ENCODE results near the gene SMARCC1.
A peak's percentile ranks its signal among the peaks of the same experiment; 100 is the strongest.

Gene SMARCC1

DNA sequence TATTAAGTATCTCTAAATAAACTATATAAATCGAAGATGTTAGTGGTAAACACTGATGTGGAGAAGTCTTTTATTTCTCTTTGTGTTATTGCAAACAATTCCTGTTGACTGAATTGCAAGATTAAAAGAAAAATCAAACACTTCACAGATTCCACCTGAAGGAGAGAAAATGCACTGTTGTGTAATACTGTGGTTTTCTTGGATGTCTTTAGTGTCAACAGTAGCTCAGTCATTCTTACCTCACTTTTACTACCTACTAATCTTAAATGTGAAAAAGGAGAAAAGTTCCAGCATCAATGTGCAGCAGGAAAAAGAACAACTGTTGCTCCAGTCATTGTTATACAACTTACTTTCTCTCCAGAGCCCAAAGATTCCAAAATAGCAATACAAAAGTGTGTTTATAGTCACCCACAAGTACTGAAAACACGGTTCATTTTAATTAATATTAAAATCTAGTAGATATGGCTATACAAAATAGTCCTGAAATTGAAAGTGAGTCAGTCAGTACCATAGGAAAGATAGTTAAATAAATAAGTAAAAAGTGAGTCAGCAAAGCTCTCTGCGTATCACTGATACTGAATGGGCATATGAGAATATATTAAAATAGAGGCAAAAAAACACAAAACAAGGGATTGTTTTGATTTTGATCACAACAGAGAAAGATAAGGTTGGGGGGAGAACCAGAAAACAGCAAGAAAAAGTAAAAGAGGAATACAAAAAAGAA is 112.5 kb downstream of the SMARCC1 start:
- no peak overlapping the region for H3K4me3 ChIP-seq (ENCODE audit: low read depth, low read length)
- DNase-seq (ENCODE audit: low read depth) = peak; percentile 51
- TF ChIP-seq, protein P1, sequence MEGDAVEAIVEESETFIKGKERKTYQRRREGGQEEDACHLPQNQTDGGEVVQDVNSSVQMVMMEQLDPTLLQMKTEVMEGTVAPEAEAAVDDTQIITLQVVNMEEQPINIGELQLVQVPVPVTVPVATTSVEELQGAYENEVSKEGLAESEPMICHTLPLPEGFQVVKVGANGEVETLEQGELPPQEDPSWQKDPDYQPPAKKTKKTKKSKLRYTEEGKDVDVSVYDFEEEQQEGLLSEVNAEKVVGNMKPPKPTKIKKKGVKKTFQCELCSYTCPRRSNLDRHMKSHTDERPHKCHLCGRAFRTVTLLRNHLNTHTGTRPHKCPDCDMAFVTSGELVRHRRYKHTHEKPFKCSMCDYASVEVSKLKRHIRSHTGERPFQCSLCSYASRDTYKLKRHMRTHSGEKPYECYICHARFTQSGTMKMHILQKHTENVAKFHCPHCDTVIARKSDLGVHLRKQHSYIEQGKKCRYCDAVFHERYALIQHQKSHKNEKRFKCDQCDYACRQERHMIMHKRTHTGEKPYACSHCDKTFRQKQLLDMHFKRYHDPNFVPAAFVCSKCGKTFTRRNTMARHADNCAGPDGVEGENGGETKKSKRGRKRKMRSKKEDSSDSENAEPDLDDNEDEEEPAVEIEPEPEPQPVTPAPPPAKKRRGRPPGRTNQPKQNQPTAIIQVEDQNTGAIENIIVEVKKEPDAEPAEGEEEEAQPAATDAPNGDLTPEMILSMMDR (conservative IDR thresholded peaks at IDR 0.05; ENCODE audit: low read depth, low read length) = no peak

- DNase-seq (ENCODE audit: low read depth) = no peak
- H3K4me3 ChIP-seq (ENCODE audit: low read depth, low read length) = no peak overlapping the region
- TF ChIP-seq, protein P1 (conservative IDR thresholded peaks at IDR 0.05; ENCODE audit: low read depth, low read length) = no peak
Measured at GRCh38 chr3:47666118-47666517, 115.6 kb downstream of the SMARCC1 start.

GRCh38 chr3:47664519-47664918 is 117.2 kb downstream of the SMARCC1 start:
- TF ChIP-seq, protein P1 (conservative IDR thresholded peaks at IDR 0.05; ENCODE audit: low read depth, low read length) = peak; percentile 33
- peak; percentile 16 for DNase-seq (ENCODE audit: low read depth)
- H3K4me3 ChIP-seq (ENCODE audit: low read depth, low read length) = no peak overlapping the region

GRCh38 chr3:47663630-47664240 is 118.0 kb downstream of the SMARCC1 start:
- TF ChIP-seq, protein P1 (conservative IDR thresholded peaks at IDR 0.05; ENCODE audit: low read depth, low read length) = no peak
- no peak overlapping the region for H3K4me3 ChIP-seq (ENCODE audit: low read depth, low read length)
- no peak for DNase-seq (ENCODE audit: low read depth)

GRCh38 chr3:47661121-47661752 is 120.5 kb downstream of the SMARCC1 start:
- TF ChIP-seq, protein P1 (conservative IDR thresholded peaks at IDR 0.05; ENCODE audit: low read depth, low read length) = no peak
- peak; percentile 84 for DNase-seq (ENCODE audit: low read depth)

GRCh38 chr3:47658444-47658843 is 123.2 kb downstream of the SMARCC1 start:
- TF ChIP-seq, protein P1 (conservative IDR thresholded peaks at IDR 0.05; ENCODE audit: low read depth, low read length) = no peak
- DNase-seq (ENCODE audit: low read depth) = no peak
- no peak overlapping the region for H3K4me3 ChIP-seq (ENCODE audit: low read depth, low read length)

More at GRCh38 chr3:47661121-47661752, 120.5 kb downstream of the SMARCC1 start:
- no peak overlapping the region for H3K4me3 ChIP-seq (ENCODE audit: low read depth, low read length)

All from choroid plexus epithelial cell (primary cell).